ENCODE measurements around the gene FRMD4A. TPM values are rescaled to one million over a fixed set of nuclear protein-coding genes. Genes with fewer than 3 reads are reported as not detected.
A peak's percentile ranks its signal among the peaks of the same experiment; 100 is the strongest.

Gene FRMD4A
- total RNA-seq, 2 experiments from 2014 or later = 0.82 to 0.94 TPM

DNA sequence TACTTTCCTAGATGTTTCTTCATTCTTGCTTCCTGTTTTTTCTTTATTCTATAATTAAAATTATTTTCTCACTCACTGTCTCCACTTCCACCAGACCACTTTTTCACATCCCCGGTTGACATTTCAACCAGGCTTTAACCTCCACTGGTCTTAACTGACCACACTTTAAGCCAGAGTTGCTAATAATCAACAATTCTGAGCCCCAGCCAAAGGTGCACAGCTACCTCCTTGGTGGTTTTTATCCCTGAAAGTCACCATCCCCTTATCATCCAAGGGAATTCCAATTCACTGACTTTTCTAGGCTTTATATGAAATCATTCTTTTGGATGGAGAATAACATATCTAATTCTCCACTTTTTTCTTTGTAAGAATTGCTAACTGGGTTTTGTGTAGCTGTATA, 138.9 kb downstream of the FRMD4A start:
- no peak for DNase-seq
- ATAC-seq = no peak
- POLR2A ChIA-PET = no interaction called here
- no peak overlapping the region for H3K27ac Mint-ChIP-seq
- H3K9me3 Mint-ChIP-seq (ENCODE audit: insufficient read depth) = no peaks in the 10 kb centered on the region
- CTCF ChIA-PET = interaction anchor here (1.3 kb wide), 2 partner anchors 9 to 351 kb away, joined by 3 to 4 read pairs; no protein-coding TSS in a partner anchor
- H3K4me3 Mint-ChIP-seq = no peak overlapping the region
- no peaks in the 10 kb centered on the region for H3K4me1 Mint-ChIP-seq (ENCODE audit: low read depth)
- peaks cover 45% of the 10 kb centered on the region for H3K27me3 Mint-ChIP-seq (ENCODE audit: low read depth)
- no peaks in the 10 kb centered on the region for H3K36me3 Mint-ChIP-seq (ENCODE audit: low read depth)

- ChIA-PET CTCF (interaction anchor here (1.3 kb wide), 1 partner anchor 9 kb away, joined by 4 read pairs; no protein-coding TSS in a partner anchor), POLR2A (no interaction called here)
- no peaks in the 10 kb centered on the region for H3K9me3 Mint-ChIP-seq (ENCODE audit: insufficient read depth)
- peaks cover 2% of the 10 kb centered on the region for H3K4me1 Mint-ChIP-seq (ENCODE audit: low read depth)
- ATAC-seq = no peak
- peaks cover 42% of the 10 kb centered on the region for H3K27me3 Mint-ChIP-seq (ENCODE audit: low read depth)
- no peaks in the 10 kb centered on the region for H3K36me3 Mint-ChIP-seq (ENCODE audit: low read depth)
- no peak for DNase-seq
- no peak overlapping the region for H3K27ac Mint-ChIP-seq
- H3K4me3 Mint-ChIP-seq = no peak overlapping the region
Observed at GRCh38 chr10:14191407-14191806, 139.3 kb downstream of the FRMD4A start.

GRCh38 chr10:14190702-14191101, 140.0 kb downstream of the FRMD4A start:
- Mint-ChIP-seq H3K27ac (no peak overlapping the region), H3K4me1 (ENCODE audit: low read depth) (peaks cover 8% of the 10 kb centered on the region), H3K36me3 (ENCODE audit: low read depth) (no peaks in the 10 kb centered on the region), H3K27me3 (ENCODE audit: low read depth) (peaks cover 40% of the 10 kb centered on the region), H3K4me3 (no peak overlapping the region), H3K9me3 (ENCODE audit: insufficient read depth) (no peaks in the 10 kb centered on the region)
- ATAC-seq (no peak), DNase-seq (no peak)
- POLR2A ChIA-PET = no interaction called here
- CTCF ChIA-PET = interaction anchor here (0.9 kb wide), 1 partner anchor 8 kb away, joined by 3 read pairs; no protein-coding TSS in a partner anchor

- H3K4me1 Mint-ChIP-seq (ENCODE audit: low read depth) = peaks cover 18% of the 10 kb centered on the region
- no peak for DNase-seq
- CTCF ChIA-PET = interaction anchor here (0.7 to 6.0 kb wide), 4 partner anchors 10 to 402 kb away, joined by 3 to 71 read pairs (median 6); no protein-coding TSS in a partner anchor
- POLR2A ChIA-PET = interaction anchor here (0.7 to 3.2 kb wide), 13 partner anchors 10 to 1023 kb away, joined by 3 to 21 read pairs (median 4); partner anchors contain the start of genes CDNF, HSPA14, MSANTD7 and PHYH
- no peak overlapping the region for H3K4me3 Mint-ChIP-seq
- H3K27me3 Mint-ChIP-seq (ENCODE audit: low read depth) = peaks cover 33% of the 10 kb centered on the region
- ATAC-seq = peak; percentile 12
- H3K27ac Mint-ChIP-seq = peak overlapping the region; percentile 11
- no peaks in the 10 kb centered on the region for H3K36me3 Mint-ChIP-seq (ENCODE audit: low read depth)
- H3K9me3 Mint-ChIP-seq (ENCODE audit: insufficient read depth) = no peaks in the 10 kb centered on the region
Observed at GRCh38 chr10:14186245-14186644, 144.5 kb downstream of the FRMD4A start.

DNA sequence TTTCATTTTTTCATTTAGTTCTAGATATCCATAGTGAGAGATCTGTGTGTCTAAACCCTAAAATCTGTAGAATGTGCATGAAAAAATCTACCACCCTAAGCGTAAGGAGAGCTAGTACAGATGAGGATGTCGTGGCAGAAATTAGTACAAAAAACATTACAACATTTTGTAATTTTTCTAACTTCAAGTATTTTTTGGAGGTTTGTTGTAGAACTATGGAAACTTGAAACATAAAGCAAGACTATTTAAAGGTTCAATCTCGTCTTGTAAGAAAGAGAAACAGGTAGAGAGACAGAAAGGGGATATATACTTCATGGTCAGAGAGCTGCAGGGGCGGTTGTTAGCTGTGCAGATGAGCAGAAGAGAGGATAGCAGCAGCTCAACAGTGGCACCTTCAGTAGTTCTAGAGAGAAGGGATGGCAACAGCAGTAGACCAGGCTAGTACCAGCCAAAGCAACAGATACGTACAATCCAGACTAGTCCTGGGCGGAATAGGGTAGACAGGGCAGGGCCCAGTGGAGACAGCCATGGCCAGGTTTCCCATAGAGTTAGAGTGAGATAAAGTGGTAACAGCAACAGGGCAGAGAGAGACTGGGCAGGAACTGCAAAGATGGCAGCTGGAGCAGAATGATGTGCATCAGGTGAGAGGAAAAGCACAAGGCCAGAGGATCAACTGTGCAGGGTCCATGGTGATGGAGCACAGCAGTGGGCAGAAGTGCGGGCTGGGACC, 145.2 kb downstream of the FRMD4A start:
- Mint-ChIP-seq H3K27ac (peak overlapping the region; percentile 86), H3K27me3 (ENCODE audit: low read depth) (peaks cover 37% of the 10 kb centered on the region), H3K9me3 (ENCODE audit: insufficient read depth) (no peaks in the 10 kb centered on the region)

GRCh38 chr10:14184841-14185315, 145.8 kb downstream of the FRMD4A start:
- Mint-ChIP-seq H3K9me3 (ENCODE audit: insufficient read depth) (no peaks in the 10 kb centered on the region), H3K27ac (peak overlapping the region; percentile 86), H3K4me1 (ENCODE audit: low read depth) (peaks cover 18% of the 10 kb centered on the region), H3K4me3 (peak overlapping the region; percentile 42), H3K36me3 (ENCODE audit: low read depth) (no peaks in the 10 kb centered on the region), H3K27me3 (ENCODE audit: low read depth) (peaks cover 39% of the 10 kb centered on the region)
- POLR2A ChIA-PET = interaction anchor here (0.6 to 3.2 kb wide), 19 partner anchors 11 to 984 kb away, joined by 3 to 21 read pairs (median 6); partner anchors contain the start of genes CDNF, HSPA14, MEIG1 and MSANTD7
- DNase-seq = peak; percentile 70
- ATAC-seq = peak; percentile 41
- CTCF ChIA-PET = interaction anchor here (1.4 to 6.0 kb wide), 4 partner anchors 12 to 398 kb away, joined by 3 to 71 read pairs (median 8); no protein-coding TSS in a partner anchor

More for the DNA sequence above, 145.2 kb downstream of the FRMD4A start:
- POLR2A ChIA-PET = interaction anchor here (0.6 to 3.2 kb wide), 25 partner anchors 11 to 1024 kb away, joined by 3 to 21 read pairs (median 4); partner anchors contain the start of genes CDNF, HSPA14, MEIG1 and MSANTD7
- Mint-ChIP-seq H3K4me1 (ENCODE audit: low read depth) (peaks cover 18% of the 10 kb centered on the region), H3K36me3 (ENCODE audit: low read depth) (no peaks in the 10 kb centered on the region), H3K4me3 (peak overlapping the region; percentile 42)
- peak; percentile 91 for ATAC-seq
- CTCF ChIA-PET = interaction anchor here (1.4 to 6.0 kb wide), 4 partner anchors 11 to 398 kb away, joined by 3 to 71 read pairs (median 8); no protein-coding TSS in a partner anchor
- peak; percentile 64 for DNase-seq

DNA sequence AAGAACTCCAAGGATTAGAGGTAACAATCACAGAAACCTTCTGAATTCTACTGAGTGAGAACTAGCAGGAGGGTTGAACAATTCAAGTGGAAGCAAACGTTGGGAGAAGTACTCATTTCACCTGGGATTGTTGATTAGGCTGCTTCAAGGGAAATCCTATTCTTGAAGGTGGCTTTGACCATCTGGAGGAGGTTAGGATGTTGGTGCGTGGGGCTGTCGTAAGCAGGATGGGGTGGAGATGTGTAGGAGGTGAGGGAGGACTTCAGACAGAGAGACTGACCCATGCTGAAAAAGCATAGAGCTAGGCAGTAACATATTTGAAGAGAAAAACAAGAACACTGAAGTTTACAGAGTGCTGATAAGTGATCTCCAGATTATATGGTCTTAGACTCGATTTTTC, 147.9 kb downstream of the FRMD4A start:
- Mint-ChIP-seq H3K27ac (no peak overlapping the region), H3K27me3 (ENCODE audit: low read depth) (peaks cover 45% of the 10 kb centered on the region), H3K36me3 (ENCODE audit: low read depth) (no peaks in the 10 kb centered on the region), H3K4me3 (no peak overlapping the region), H3K4me1 (ENCODE audit: low read depth) (peaks cover 18% of the 10 kb centered on the region), H3K9me3 (ENCODE audit: insufficient read depth) (no peaks in the 10 kb centered on the region)
- ChIA-PET POLR2A (no interaction called here), CTCF (no interaction called here)
- no peak for DNase-seq
- ATAC-seq = no peak

GRCh38 chr10:14181567-14181936, 149.2 kb downstream of the FRMD4A start:
- POLR2A ChIA-PET = no interaction called here
- H3K4me3 Mint-ChIP-seq = no peak overlapping the region
- H3K27ac Mint-ChIP-seq = no peak overlapping the region
- CTCF ChIA-PET = interaction anchor here (1.2 kb wide), 1 partner anchor 15 kb away, joined by 4 read pairs; no protein-coding TSS in a partner anchor
- H3K9me3 Mint-ChIP-seq (ENCODE audit: insufficient read depth) = no peaks in the 10 kb centered on the region
- no peaks in the 10 kb centered on the region for H3K36me3 Mint-ChIP-seq (ENCODE audit: low read depth)
- H3K27me3 Mint-ChIP-seq (ENCODE audit: low read depth) = peaks cover 53% of the 10 kb centered on the region
- DNase-seq (no peak), ATAC-seq (no peak)
- H3K4me1 Mint-ChIP-seq (ENCODE audit: low read depth) = peaks cover 18% of the 10 kb centered on the region

DNA sequence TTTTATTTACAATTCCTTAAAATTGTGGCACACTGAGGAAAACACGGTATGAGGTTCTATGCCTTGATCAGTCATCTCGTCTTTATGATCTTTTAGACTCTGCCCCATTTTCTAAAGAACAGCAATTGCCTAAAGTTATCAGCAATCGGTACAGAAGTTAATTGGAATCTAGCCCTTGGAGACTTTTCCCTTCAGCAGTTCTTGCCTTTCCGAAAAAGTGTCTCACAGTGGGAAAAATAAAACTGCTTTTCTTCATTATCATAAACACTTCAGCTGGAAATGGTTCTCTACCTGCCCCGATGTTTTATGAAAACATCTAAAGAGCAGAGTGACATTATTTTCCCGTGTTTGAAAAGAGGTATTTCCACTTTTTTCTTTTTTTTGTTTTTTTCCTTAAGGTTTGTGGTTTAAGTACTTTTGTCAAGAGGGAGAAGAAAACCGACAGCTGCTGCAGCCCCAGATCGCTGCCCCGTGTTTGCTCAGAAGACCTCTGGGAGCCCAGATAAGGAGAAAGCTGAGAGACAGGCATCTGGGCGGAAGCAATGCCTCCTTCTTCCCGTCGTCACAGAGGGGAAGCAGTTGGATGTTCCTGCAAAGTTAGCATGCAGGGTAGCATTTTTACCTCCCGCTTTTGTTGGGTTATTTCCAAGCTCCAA, 149.7 kb downstream of the FRMD4A start:
- Mint-ChIP-seq H3K9me3 (ENCODE audit: insufficient read depth) (no peaks in the 10 kb centered on the region), H3K36me3 (ENCODE audit: low read depth) (no peaks in the 10 kb centered on the region), H3K27me3 (ENCODE audit: low read depth) (peaks cover 53% of the 10 kb centered on the region), H3K4me1 (ENCODE audit: low read depth) (peaks cover 13% of the 10 kb centered on the region), H3K27ac (no peak overlapping the region), H3K4me3 (no peak overlapping the region)
- POLR2A ChIA-PET = no interaction called here
- CTCF ChIA-PET = interaction anchor here (1.2 kb wide), 1 partner anchor 16 kb away, joined by 4 read pairs; no protein-coding TSS in a partner anchor
- no peak for DNase-seq
- ATAC-seq = no peak

DNA sequence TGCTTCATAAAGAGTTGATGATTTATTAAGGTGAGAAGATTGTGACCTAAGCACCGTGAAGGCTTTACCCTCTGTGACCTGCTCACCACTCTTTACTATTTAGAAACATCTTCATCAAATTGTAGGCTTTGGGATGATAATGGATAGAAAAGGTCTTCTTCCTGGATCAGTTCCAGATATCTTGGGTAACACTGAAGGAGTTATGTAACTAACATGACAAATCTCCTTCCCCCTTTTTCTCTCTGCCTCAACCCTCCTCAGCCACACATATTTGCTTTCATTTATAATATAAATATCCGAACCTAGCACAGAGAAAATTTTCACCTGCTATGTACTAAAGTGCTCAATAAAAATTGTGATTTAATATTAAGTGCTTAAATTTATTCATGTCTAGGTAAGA, 151.5 kb downstream of the FRMD4A start:
- ATAC-seq (no peak), DNase-seq (no peak)
- H3K4me3 Mint-ChIP-seq = no peak overlapping the region
- H3K27me3 Mint-ChIP-seq (ENCODE audit: low read depth) = peaks cover 65% of the 10 kb centered on the region
- peaks cover 3% of the 10 kb centered on the region for H3K4me1 Mint-ChIP-seq (ENCODE audit: low read depth)
- POLR2A ChIA-PET = no interaction called here
- H3K27ac Mint-ChIP-seq = no peak overlapping the region
- H3K36me3 Mint-ChIP-seq (ENCODE audit: low read depth) = no peaks in the 10 kb centered on the region
- H3K9me3 Mint-ChIP-seq (ENCODE audit: insufficient read depth) = no peaks in the 10 kb centered on the region
- CTCF ChIA-PET = no interaction called here

- Mint-ChIP-seq H3K4me3 (peak overlapping the region; percentile 45), H3K27ac (no peak overlapping the region), H3K27me3 (ENCODE audit: low read depth) (peaks cover 65% of the 10 kb centered on the region), H3K9me3 (ENCODE audit: insufficient read depth) (no peaks in the 10 kb centered on the region), H3K36me3 (ENCODE audit: low read depth) (no peaks in the 10 kb centered on the region), H3K4me1 (ENCODE audit: low read depth) (peaks cover 14% of the 10 kb centered on the region)
- ATAC-seq (peak; percentile 51), DNase-seq (no peak)
- ChIA-PET CTCF (interaction anchor here (1.2 to 2.5 kb wide), 2 partner anchors 22 to 23 kb away, joined by 3 to 7 read pairs; no protein-coding TSS in a partner anchor), POLR2A (interaction anchor here (2.4 kb wide), 1 partner anchor 11 kb away, joined by 8 read pairs; no protein-coding TSS in a partner anchor)
Observed at GRCh38 chr10:14173706-14174594, 156.8 kb downstream of the FRMD4A start.

Measured in activated CD8-positive, alpha-beta T cell treated with anti-CD3 and anti-CD28 coated beads, Interleukin-2, amount 10 ng/mL, durations not matched to agents 7 days and 5 days (primary cell).